Smooth muscle cell (in vitro differentiated cells): ENCODE measurements around the gene FAM240B. TPM values are rescaled to one million over a fixed set of nuclear protein-coding genes. Genes with fewer than 3 reads are reported as not detected.

ENCODE experiments used
- DNase-seq: peaks from one replicate; lab custom pipeline; 2025; ENCODE audit not compliant: unreplicated experiment; lab: John Stamatoyannopoulos, UW
- H2AFZ ChIP-seq: fragments of 200-600 bp; sonication (generic); 2 replicates; pipeline ENCODE4 v1.6.0; 2016; ENCODE audit warnings: antibody characterized with exemption, low read depth, mild to moderate bottlenecking
- H3F3A ChIP-seq: fragments of 200-600 bp; sonication (generic); 2 replicates; pipeline ENCODE4 v1.6.0; 2017; ENCODE audit warnings: antibody characterized with exemption, low read depth
- H3K27ac ChIP-seq: fragments of 200-600 bp; sonication (generic); 2 replicates; pipeline ENCODE4 v1.5.1; 2016; ENCODE audit warnings: low read depth, mild to moderate bottlenecking
- H3K27me3 ChIP-seq: fragments of 200-600 bp; sonication (generic); 2 replicates; pipeline ENCODE4 v1.6.1; 2016; ENCODE audit warnings: low read depth, mild to moderate bottlenecking
- H3K36me3 ChIP-seq: fragments of 200-600 bp; sonication (generic); 2 replicates; pipeline ENCODE4 v1.5.1; 2016; ENCODE audit warnings: low read depth
- H3K4me1 ChIP-seq: fragments of 200-600 bp; sonication (generic); 2 replicates; pipeline ENCODE4 v1.5.1; 2016; ENCODE audit warnings: low read depth
- H3K4me2 ChIP-seq: fragments of 200-600 bp; sonication (generic); 2 replicates; pipeline ENCODE4 v1.6.0; 2016; ENCODE audit warnings: mild to moderate bottlenecking
- H3K4me3 ChIP-seq: fragments of 200-600 bp; sonication (generic); 2 replicates; pipeline ENCODE4 v1.5.1; 2016; ENCODE audit warnings: mild to moderate bottlenecking
- H3K79me2 ChIP-seq: fragments of 200-600 bp; sonication (generic); 2 replicates; pipeline ENCODE4 v1.6.0; 2016; ENCODE audit warnings: low read depth, mild to moderate bottlenecking
- H3K9ac ChIP-seq: fragments of 200-600 bp; sonication (generic); 2 replicates; pipeline ENCODE4 v1.6.0; 2016; ENCODE audit warnings: low read depth
- H3K9me3 ChIP-seq: fragments of 200-600 bp; sonication (generic); replicated peaks from 2 replicates; pipeline ENCODE4 v1.5.1; 2016; ENCODE audit warnings: low read depth
- H4K20me1 ChIP-seq: fragments of 200-600 bp; sonication (generic); 2 replicates; pipeline ENCODE4 v1.6.0; 2016; ENCODE audit warnings: low read depth
- WGBS: methylation state at CpG from one replicate; pipeline ENCODE4 v1.1.7; 2016; ENCODE audit warnings: low lambda C conversion rate; 5-methylcytosine and 5-hydroxymethylcytosine counted together
- polyA plus RNA-seq: library from polyadenylated mRNA; unstranded; fragments of >200 nt; fragmentation: Nextera tagmentation; extraction: Ambion mirVana; gene quantifications from 2 replicates; pipeline ENCODE4 v1.2.1, GENCODE V29; 2016
- total RNA-seq: library from RNA; depleted of rRNA; stranded (reverse); fragments of >200 nt; gene quantifications from 2 replicates; pipeline ENCODE4 v1.2.3, GENCODE V29; 2014
- TF ChIP-seq, protein P1 (sequence below): fragments of 200-600 bp; sonication (generic); IDR thresholded peaks from 2 replicates; pipeline ENCODE4 v1.5.1; 2017; ENCODE audit warnings: borderline replicate concordance, mild to moderate bottlenecking, antibody characterized with exemption; ENCODE audit not compliant: insufficient read depth, poor library complexity, severe bottlenecking

FAM240B gene
- total and polyA plus RNA-seq, 2 experiments from 2014 or later = not detected

DNA sequence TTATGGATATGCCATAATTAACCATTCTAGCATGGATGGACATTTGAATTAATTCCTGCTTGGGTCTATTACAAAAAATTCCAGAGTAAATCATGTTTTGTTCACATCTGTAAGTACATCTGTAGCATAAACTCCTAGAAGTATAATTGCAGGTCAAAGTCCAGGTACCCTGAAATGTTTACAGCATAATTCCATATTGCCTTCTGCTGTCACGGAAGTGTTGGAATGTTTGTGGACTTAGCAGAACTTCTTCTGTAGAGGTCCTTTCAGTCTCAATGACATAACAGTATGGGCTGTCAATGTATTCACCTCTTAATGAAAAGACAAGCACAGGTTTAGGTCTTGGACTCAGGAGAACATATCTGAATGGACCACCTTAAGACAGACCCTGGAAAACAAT, 1.8 kb downstream of the FAM240B start:
- H3K9me3 ChIP-seq = no peaks in the 10 kb centered on the region
- TF ChIP-seq, protein P1, sequence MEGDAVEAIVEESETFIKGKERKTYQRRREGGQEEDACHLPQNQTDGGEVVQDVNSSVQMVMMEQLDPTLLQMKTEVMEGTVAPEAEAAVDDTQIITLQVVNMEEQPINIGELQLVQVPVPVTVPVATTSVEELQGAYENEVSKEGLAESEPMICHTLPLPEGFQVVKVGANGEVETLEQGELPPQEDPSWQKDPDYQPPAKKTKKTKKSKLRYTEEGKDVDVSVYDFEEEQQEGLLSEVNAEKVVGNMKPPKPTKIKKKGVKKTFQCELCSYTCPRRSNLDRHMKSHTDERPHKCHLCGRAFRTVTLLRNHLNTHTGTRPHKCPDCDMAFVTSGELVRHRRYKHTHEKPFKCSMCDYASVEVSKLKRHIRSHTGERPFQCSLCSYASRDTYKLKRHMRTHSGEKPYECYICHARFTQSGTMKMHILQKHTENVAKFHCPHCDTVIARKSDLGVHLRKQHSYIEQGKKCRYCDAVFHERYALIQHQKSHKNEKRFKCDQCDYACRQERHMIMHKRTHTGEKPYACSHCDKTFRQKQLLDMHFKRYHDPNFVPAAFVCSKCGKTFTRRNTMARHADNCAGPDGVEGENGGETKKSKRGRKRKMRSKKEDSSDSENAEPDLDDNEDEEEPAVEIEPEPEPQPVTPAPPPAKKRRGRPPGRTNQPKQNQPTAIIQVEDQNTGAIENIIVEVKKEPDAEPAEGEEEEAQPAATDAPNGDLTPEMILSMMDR = no peak
- 96% methylated on average over 1 of the region's 1 CpG for WGBS

DNA sequence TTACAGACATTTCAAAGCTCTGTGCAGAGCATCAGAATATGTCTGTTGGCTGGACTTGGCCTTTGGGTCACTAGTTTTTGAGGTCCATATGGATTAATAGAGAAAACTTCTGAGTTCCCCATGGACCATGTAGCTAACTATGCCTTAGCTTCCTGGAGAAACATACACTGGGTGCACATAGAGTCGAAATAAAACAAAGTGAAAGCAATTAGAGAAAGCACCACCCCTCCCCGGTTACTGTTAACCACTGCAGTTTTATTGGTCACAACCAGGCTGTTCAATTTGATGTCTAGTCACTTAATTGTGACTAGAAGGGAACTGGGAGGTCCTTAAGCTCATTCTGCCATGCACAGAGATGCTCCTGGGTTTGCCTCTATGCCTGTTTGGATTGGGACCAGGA, 4.2 kb downstream of the FAM240B start:
- TF ChIP-seq, protein P1 = no peak
- Histone ChIP-seq H3K4me1 (no peaks in the 10 kb centered on the region), H3K4me2 (no peak overlapping the region), H3K9me3 (no peaks in the 10 kb centered on the region), H2AFZ (no peak overlapping the region), H3K27me3 (peaks cover 10% of the 10 kb centered on the region), H3K4me3 (no peak overlapping the region), H3F3A (no peaks in the 10 kb centered on the region), H3K36me3 (no peaks in the 10 kb centered on the region), H3K9ac (no peak overlapping the region), H4K20me1 (no peaks in the 10 kb centered on the region), H3K79me2 (no peaks in the 10 kb centered on the region), H3K27ac (no peak overlapping the region)
- no peak for DNase-seq
- WGBS = 41% methylated on average over 2 of the region's 2 CpGs

More for the DNA sequence above, 1.8 kb downstream of the FAM240B start:
- no peaks in the 10 kb centered on the region for H3K79me2 ChIP-seq
- no peaks in the 10 kb centered on the region for H3K4me1 ChIP-seq
- no peaks in the 10 kb centered on the region for H3K36me3 ChIP-seq
- H3K9ac ChIP-seq = no peak overlapping the region
- H3K4me3 ChIP-seq = no peak overlapping the region
- H3K27me3 ChIP-seq = peaks cover 3% of the 10 kb centered on the region
- no peaks in the 10 kb centered on the region for H3F3A ChIP-seq
- H4K20me1 ChIP-seq = no peaks in the 10 kb centered on the region
- H2AFZ ChIP-seq = no peak overlapping the region
- DNase-seq = no peak
- H3K27ac ChIP-seq = no peak overlapping the region
- H3K4me2 ChIP-seq = no peak overlapping the region

DNA sequence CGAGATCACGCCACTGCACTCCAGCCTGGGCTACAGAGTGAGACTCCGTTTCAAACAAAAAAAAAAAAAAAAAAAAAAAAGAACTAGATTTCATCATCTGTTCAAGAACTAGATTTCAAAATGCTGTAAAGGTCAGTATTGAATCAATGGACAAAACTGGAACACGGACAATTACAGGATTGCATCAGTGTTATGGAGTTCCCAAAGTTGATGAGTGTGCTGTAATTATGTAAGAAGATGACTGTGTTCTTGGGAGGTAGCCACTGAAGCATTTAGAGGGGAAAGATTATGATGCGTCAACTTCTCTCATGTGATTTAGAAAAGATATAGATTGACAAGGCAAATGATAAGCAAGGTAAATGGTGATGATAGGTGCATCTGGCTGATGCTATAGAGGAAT, 6.5 kb downstream of the FAM240B start:
- Histone ChIP-seq H3K79me2 (no peaks in the 10 kb centered on the region), H3K4me3 (no peak overlapping the region), H3K9me3 (no peaks in the 10 kb centered on the region), H4K20me1 (no peaks in the 10 kb centered on the region), H3K4me1 (no peaks in the 10 kb centered on the region), H3F3A (no peaks in the 10 kb centered on the region), H3K27me3 (peaks cover 16% of the 10 kb centered on the region), H3K4me2 (no peak overlapping the region), H3K9ac (no peak overlapping the region), H3K27ac (no peak overlapping the region), H2AFZ (no peak overlapping the region), H3K36me3 (no peaks in the 10 kb centered on the region)
- TF ChIP-seq, protein P1 = no peak
- 74% methylated on average over 5 of the region's 5 CpGs for WGBS
- DNase-seq = no peak

GRCh38 chr9:38708759-38709158, 11.2 kb downstream of the FAM240B start:
- Histone ChIP-seq H3K9me3 (no peaks in the 10 kb centered on the region), H3K79me2 (no peaks in the 10 kb centered on the region), H3F3A (no peaks in the 10 kb centered on the region), H3K9ac (no peak overlapping the region), H3K4me2 (no peak overlapping the region), H3K4me1 (no peaks in the 10 kb centered on the region), H3K36me3 (no peaks in the 10 kb centered on the region), H3K27ac (no peak overlapping the region), H3K4me3 (no peak overlapping the region), H3K27me3 (peaks cover 20% of the 10 kb centered on the region), H2AFZ (no peak overlapping the region), H4K20me1 (no peaks in the 10 kb centered on the region)
- no peak for DNase-seq
- TF ChIP-seq, protein P1 = no peak
- WGBS = 29% methylated on average over 3 of the region's 3 CpGs
